Psoas muscle (tissue), 8 donors: ENCODE results near the gene CDK6. TPM values are rescaled to one million over a fixed set of nuclear protein-coding genes. Genes with fewer than 3 reads are reported as not detected.

Experiments
- ATAC-seq, 4 donors: fragments of 200-7000 bp; cut with Tn5 transposase; one replicate each; pipeline ENCODE4 v1.9.1; 2020; ENCODE audit warnings: moderate library complexity in 3 of 4, mild to moderate bottlenecking in 2 of 4
- DNase-seq, 2 donors: peaks; one replicate each; pipeline ENCODE4 v3.0.0-alpha.2; 2020
- H3K27ac ChIP-seq: fragments of 200-600 bp; one replicate; pipeline ENCODE4 v1.8.0; 2022
- H3K27me3 ChIP-seq, 3 donors: fragments of 200-600 bp in 1 of 3; one replicate each; pipeline versions ENCODE4 v1.6.1 to v1.8.0; 2013 to 2022; ENCODE audit warnings: low read length in 2 of 3, mild to moderate bottlenecking in 2 of 3, moderate library complexity in 1 of 3; ENCODE audit not compliant: insufficient read depth in 3 of 3
- H3K36me3 ChIP-seq, 2 donors: fragments of 200-600 bp in 1 of 2; one replicate each; pipeline versions ENCODE4 v1.6.1 to v1.8.0; 2013 to 2022; ENCODE audit warnings: low read depth in 1 of 2, mild to moderate bottlenecking in 1 of 2, moderate library complexity in 1 of 2; ENCODE audit not compliant: insufficient read depth in 1 of 2
- H3K4me1 ChIP-seq: fragments of 200-600 bp; one replicate; pipeline ENCODE4 v1.8.0; 2022
- H3K4me3 ChIP-seq: fragments of 200-600 bp; one replicate; pipeline ENCODE4 v1.8.0; 2022; ENCODE audit warnings: mild to moderate bottlenecking
- H3K9me3 ChIP-seq: fragments of 200-600 bp; one replicate; pipeline ENCODE4 v1.8.0; 2022
- CTCF ChIP-seq: fragments of 200-600 bp; IDR thresholded peaks from one replicate; pipeline ENCODE4 v1.8.0; 2022; ENCODE audit warnings: antibody characterized with exemption
- WGBS, 3 donors: extraction: QIAGEN DNeasy Blood & Tissue Kit; methylation state at CpG; one replicate each; pipeline versions ENCODE4 v1.1.6 to v1.1.7; 2013; 5-methylcytosine and 5-hydroxymethylcytosine counted together
- intact Hi-C, 2 donors: fragments of 100-400 bp; cut with DNase I; formaldehyde crosslinking; loops; one replicate each; pipeline versions ENCODE4 v1.11.0 to v1.14.2; 2022
- polyA plus RNA-seq, 3 donors: library from polyadenylated mRNA; stranded (reverse); fragments of 200-250 nt; gene quantifications; one replicate each; pipeline ENCODE4 v1.2.3, GENCODE V29; 2013
- total RNA-seq, 4 donors: library from RNA; stranded (reverse); fragmentation: NEBNext Ultra II Directional in 2 of 4; extraction: Animal tissue kit (Norgen Biotek cat#: 25700) in 2 of 4; gene quantifications; one replicate each; pipeline versions ENCODE4 v1.2.1 to v1.2.4, GENCODE V29; 2021 to 2023
- donor health status: healthy with polysubstance abuse.
- donor health status: DM: no; HTN: no; CAD: no; lungs with moderate emphysema.
- donor health status: Bipolar disorder and iron deficiency.
- donor health status: healthy.
- donor health status: DM: yes; HTN: yes; CAD: no.
- donor health status: DM: no; HTN: no; CAD: no.
- donor health status: DM: no; HTN: no; CAD: no.
- donor health status: DM: yes; HTN: yes; CAD: no.

CDK6 gene
- total and polyA plus RNA-seq, 7 donors, result 0.39 to 8.0 (median 3.2) TPM

DNA sequence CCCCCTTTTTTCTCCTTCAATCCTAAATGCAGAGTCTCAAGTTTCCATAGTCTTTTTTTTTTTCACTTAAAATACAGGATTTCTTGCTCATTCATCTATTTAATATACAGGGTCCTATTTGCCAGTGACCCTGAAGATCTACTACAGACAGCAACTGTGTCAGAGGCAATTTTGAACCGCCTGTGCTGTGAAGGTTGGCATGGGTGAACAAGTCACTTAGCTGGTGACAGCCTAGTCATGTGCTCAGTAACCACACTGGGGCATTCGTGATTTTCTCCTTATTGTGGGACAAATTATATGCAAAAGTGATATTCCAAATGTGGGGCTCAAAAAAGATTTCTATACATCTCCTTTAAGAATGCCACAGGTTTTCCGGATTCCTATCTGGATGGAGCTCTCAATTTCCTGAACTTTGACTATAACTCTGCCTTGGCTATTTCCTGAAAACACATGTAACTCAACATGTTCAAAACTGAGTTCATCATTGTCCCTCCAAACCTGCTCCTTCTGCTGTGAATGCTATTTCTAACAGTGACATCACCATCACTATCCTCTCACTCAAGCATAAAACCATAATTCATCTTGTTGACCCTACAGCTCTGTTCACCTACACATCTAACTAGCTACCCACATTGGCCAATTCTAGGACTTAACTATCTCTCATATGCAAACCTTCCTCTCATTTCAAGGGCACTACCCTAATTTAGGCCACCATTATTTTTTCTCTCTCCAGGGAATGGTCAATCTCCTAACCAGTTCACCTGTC lies 36.7 kb downstream of the CDK6 start:
- Histone ChIP-seq H3K4me3 (no peak overlapping the region), H3K9me3 (no peaks in the 10 kb centered on the region), H3K27me3 (no peaks in the 10 kb centered on the region), H3K36me3 (no peaks in the 10 kb centered on the region), H3K27ac (no peak overlapping the region), H3K4me1 (no peaks in the 10 kb centered on the region)
- ATAC-seq (no peak), DNase-seq (no peak)
- WGBS, 3 donors, result 58 to 75% (median 62%) methylated on average over 3 of the region's 3 CpGs
- intact Hi-C loops, result no loop called here
- TF ChIP-seq CTCF, result no peak

- H3K9me3 ChIP-seq, result no peaks in the 10 kb centered on the region
- ATAC-seq, result no peak
- H3K36me3 ChIP-seq, result no peaks in the 10 kb centered on the region
- no peaks in the 10 kb centered on the region for H3K4me1 ChIP-seq
- TF ChIP-seq CTCF, result no peak
- no peak for DNase-seq
- intact Hi-C loops, result no loop called here
- no peak overlapping the region for H3K27ac ChIP-seq
- WGBS, 3 donors, result 48 to 67% (median 58%) methylated on average over 1 of the region's 1 CpG
- no peaks in the 10 kb centered on the region for H3K27me3 ChIP-seq
- no peak overlapping the region for H3K4me3 ChIP-seq
Observed at GRCh38 chr7:92798517-92799249, 37.7 kb downstream of the CDK6 start.

- Histone ChIP-seq H3K27me3 (no peaks in the 10 kb centered on the region), H3K4me1 (no peaks in the 10 kb centered on the region), H3K4me3 (no peak overlapping the region), H3K27ac (no peak overlapping the region), H3K9me3 (no peaks in the 10 kb centered on the region), H3K36me3 (no peaks in the 10 kb centered on the region)
- DNase-seq, result no peak
- intact Hi-C loops, result no loop called here
- ATAC-seq, result no peak
- no peak for TF ChIP-seq CTCF
- WGBS, 3 donors, result 16 to 26% (median 18%) methylated on average over 4 of the region's 4 CpGs
Observed at GRCh38 chr7:92797693-92798092, 38.7 kb downstream of the CDK6 start.

DNA sequence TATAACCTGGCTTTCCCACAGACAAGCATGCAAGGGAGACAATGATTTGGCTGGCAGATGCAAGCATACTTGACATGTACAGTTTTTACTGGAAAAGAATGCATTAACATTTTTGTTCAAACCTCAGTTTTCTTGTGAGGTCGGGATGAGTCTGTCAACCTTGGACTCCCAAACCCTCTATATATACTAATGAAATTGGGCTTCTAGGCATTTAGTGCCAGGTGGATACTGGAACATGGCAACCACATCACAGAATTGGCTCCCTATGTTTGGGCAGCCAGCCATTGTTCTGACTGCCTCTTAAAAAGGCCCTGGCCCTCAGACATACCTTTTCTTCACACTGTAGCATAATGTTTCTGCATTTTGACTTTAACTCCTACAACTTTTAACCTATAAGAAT lies 39.1 kb downstream of the CDK6 start:
- WGBS, 3 donors, result 75 to 83% (median 79%) methylated on average over 1 of the region's 1 CpG
- no peak for TF ChIP-seq CTCF
- H3K4me3 ChIP-seq, result no peak overlapping the region
- DNase-seq, result no peak
- H3K36me3 ChIP-seq, result no peaks in the 10 kb centered on the region
- intact Hi-C loops, result no loop called here
- H3K27ac ChIP-seq, result no peak overlapping the region
- no peak for ATAC-seq
- H3K4me1 ChIP-seq, result no peaks in the 10 kb centered on the region
- H3K27me3 ChIP-seq, result no peaks in the 10 kb centered on the region
- no peaks in the 10 kb centered on the region for H3K9me3 ChIP-seq
